Fibroblast of the aortic adventitia (primary cell): ENCODE measurements around the gene FAM78A. TPM values are rescaled to one million over a fixed set of nuclear protein-coding genes. Genes with fewer than 3 reads are reported as not detected.

Experiments
- DNase-seq: peaks from one replicate; pipeline ENCODE4 v3.0.0-alpha.2; 2010; ENCODE audit warnings: low read depth
- H3K4me3 ChIP-seq: 2 replicates; pipeline ENCODE4 v1.5.1; 2011; ENCODE audit warnings: low read depth, mild to moderate bottlenecking, control low read depth, low read length, moderate library complexity
- CTCF ChIP-seq: IDR thresholded peaks from 2 replicates; pipeline ENCODE4 v1.5.1; 2011; ENCODE audit warnings: mild to moderate bottlenecking, low read length, control low read depth, inconsistent platforms; ENCODE audit not compliant: insufficient read depth
- total RNA-seq: library from RNA; depleted of rRNA; stranded (reverse); fragments of >200 nt; gene quantifications from 2 replicates; pipeline ENCODE4 v1.2.3, GENCODE V29; 2012; ENCODE audit warnings: low replicate concordance

Gene FAM78A
- total RNA-seq, 1 donor, result 0.36 TPM

GRCh38 chr9:131280660-131281059, 4.3 kb upstream of the FAM78A start:
- DNase-seq, result no peak
- TF ChIP-seq CTCF, result no peak

GRCh38 chr9:131279863-131280570, 3.7 kb upstream of the FAM78A start:
- TF ChIP-seq CTCF, result no peak
- no peak overlapping the region for H3K4me3 ChIP-seq
- peak; percentile 10 for DNase-seq

More at GRCh38 chr9:131280660-131281059, 4.3 kb upstream of the FAM78A start:
- H3K4me3 ChIP-seq, result no peak overlapping the region

GRCh38 chr9:131279196-131279862, 3.0 kb upstream of the FAM78A start:
- TF ChIP-seq CTCF, result no peak
- no peak for DNase-seq
- no peak overlapping the region for H3K4me3 ChIP-seq

GRCh38 chr9:131278702-131279111, 2.4 kb upstream of the FAM78A start:
- no peak for TF ChIP-seq CTCF
- DNase-seq, result no peak
- no peak overlapping the region for H3K4me3 ChIP-seq

- H3K4me3 ChIP-seq, result peak overlapping the region; percentile 57
- DNase-seq, result peak; percentile 74
Observed at GRCh38 chr9:131277910-131278701, 1.8 kb upstream of the FAM78A start.

More at GRCh38 chr9:131277910-131278701, 1.8 kb upstream of the FAM78A start:
- TF ChIP-seq CTCF, result no peak
